CD1c-positive myeloid dendritic cell (primary cell): ENCODE measurements around the gene CAPG.
"Not testable (repeated sequence)": the region's sequence is repeated elsewhere in the genome, so short reads cannot be mapped to it uniquely, and the experiment has no call there.

Experiments used
- DNase-seq: peaks from one replicate; pipeline ENCODE4 v3.0.0-alpha.2; 2016; ENCODE audit errors: extremely low spot score

The CAPG gene

DNA sequence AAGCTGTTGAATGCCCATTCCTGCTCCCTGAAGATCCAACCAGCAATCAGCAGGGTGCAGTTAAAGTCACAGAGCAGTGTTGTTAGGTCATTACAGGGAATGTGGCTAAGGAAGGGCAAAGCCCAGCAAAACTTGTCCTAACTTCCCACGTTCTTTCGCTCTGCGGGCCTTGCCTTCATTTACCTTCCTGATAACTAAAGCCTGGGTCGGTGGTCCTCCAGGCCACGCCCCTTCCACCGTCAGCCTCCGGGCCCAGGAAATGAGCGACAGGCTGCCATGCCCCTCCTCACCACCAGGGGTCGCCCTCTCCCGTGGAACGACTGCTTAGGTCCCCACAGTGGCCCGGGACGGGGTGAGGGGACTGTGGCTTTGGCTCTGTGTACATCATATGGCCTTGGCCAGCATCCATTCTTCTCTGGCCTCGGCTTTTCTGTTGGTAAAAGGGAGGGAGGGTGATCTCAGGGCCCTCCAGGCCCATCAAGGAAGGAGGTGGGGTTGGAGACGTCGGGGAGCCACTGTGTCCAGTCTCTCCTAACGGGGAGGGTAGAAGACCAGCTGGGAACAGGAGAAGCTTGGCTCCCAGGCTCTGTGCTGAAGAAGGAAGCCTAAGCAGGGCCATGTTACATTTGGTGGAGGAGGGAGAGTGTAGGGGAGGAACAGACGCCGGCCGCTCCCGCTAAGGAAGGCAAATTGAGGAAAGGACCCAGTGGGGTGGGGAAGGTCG is 10.5 kb upstream of the CAPG start:
- DNase-seq, result peak; percentile 91

DNA sequence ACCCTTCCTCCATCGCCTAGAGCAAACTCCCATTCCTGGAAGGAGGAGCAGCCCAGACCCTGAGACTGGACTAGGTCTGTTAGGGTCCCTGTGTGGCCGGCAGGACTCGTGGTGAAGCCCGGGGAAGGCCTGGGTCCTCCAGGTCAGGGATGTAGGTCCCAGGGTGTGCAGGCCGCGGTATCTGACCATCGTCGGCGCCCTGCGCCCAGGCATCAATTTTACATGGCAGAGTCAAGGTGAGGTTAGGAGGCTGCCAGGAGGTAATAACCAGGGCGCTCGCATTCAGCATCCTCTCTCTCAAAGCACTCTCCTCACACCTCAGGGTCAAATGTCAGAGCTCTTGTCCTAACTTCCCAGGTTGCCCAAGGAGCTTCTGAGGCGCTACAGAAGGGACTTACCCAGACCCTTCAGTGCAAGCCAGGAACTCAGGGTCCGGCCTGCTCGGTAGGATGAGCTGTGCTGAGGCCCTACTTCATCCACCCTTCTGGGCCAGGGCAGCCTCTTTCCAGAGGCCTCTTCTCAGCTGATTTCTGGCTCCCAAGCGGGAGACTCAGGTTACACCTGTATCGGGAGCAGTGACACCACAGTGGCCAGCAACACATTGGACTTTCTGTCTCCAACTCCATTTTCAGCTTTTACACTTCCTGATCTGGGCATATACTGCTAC is 9.0 kb upstream of the CAPG start:
- DNase-seq, result no peak

DNA sequence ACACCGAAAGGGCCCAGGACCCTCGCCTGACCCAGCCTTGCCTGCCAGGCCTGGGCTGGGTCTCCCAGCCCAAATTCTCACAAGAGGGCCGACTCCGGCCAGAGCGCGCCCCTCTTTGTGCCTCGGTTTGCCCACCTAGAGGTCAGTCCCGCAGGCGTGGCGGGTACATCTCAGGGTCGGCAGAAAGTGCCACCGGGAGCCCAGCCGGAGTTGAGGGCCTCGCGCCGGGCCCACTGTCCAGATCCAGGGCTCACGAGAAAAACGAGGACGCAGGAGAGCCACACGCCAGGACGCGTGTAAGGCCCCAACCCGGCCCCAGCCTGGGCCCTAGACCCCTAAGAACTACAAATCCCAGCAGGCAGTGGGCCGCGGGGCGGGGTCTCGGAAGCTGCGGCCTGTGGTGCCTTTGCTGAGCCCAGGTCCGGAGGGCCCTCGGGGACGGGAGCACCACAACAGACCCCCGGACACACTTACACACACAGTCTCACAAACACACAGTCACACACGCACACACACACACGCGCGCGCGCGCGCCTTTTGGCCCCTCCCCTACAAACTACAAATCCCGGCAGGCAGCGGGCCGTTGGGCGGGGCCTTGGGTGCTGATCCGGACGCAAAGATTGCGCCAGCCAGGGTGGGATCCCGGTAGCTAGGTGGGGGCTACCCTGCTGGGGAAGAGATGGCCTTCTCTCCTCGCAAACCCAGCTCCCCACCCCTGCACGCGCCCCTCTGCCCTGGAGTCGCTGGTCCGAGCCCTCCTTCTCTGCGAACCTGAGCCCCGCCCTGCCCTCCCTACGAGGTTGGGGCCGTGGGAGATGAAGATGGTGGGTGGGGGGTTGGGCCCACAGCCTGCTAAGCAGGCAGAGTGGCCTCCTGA is 8.2 kb upstream of the CAPG start, which contains the start of gene SH2D6:
TSS of gene SH2D6 (plus strand) at position 583 of the 877 bp plus-strand sequence. CDS start 10,752 bp downstream, outside the sequence.
- peak; percentile 84 for DNase-seq

DNA sequence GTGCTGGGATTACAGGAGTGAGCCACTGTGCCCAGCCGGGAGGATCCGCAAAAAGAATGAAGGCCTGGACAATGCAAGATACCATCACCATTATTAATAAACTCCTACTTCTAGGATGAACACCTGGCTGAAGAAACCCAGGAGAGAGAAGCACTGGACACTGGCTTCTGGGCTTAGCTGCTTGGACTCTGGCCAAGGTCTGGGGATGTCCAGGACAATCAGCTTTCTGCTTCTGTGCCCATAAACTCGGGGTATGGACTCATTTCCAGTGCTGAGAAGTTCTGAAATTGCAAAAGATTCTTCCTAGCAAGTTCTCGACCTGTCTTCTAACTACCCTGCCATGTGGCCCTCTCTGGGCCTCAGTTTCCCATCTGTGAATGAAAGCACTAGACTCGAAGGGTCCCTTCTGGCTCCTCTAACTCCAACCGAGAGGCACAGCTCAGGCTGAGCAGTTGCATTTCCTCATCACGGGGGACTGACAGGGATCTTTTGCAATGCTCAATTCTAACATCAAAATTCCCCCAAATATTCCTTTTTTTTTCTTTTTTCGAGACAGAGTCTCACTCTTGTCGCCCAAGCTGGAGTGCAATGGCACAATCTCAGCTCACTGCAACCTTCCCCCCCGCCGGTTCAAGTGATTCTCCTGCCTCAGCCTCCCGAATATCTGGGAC is 5.9 kb upstream of the CAPG start:
- DNase-seq, result peak; percentile 72

DNA sequence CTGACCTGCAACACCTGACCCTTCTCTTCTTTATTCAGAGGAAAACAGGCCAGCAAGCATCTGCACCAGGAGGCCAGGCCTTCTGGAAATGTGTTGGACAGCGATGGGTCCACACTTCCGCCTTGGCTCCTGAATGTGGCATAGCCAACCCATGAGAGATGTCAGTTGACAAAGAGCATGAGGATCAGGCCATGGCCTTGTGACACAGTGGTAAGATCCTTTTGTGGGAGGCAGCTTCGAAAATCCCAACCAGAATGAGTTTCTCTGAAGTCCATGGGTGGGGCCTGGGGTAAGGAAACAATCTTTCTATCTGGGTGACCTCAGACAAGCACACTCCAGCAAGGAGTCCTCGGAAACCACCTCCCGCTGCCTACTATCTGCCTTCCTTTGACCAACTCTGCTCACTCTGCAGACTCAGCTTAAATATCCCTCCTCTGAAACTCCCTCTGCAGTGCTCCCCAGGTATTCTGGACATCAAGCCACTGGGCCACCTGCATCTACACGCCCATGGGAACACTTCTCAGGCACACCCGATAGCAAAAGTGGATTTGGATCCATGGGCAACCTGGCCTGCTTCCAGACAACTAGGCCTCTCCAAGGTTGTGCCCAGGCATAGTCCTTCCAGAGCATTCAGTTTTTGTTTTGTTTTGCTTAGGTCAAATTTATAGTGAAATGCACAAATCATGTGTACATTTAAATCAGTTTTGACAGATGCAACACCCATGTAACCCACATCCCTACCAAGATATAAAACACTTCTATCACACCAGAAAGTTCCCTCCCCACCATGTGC is 4.8 kb upstream of the CAPG start:
- DNase-seq, result peak; percentile 88

DNA sequence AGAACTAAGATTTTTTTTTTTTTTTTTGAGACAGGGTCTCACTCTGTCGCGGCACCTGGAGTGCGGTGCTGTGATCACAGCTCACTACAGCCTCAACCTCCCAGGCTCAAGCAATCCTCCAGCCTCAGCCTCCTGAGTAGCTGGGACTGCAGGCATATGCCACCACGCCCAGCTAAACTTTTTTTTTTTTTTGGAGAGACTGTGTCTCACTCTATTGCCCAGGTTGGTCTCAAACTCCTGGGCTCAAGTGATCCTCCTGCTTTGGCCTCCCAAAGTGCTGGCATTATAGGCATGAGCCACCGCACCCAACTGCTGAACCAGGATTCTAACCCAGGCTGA is 4.2 kb upstream of the CAPG start:
- not testable (repeated sequence) for DNase-seq

DNA sequence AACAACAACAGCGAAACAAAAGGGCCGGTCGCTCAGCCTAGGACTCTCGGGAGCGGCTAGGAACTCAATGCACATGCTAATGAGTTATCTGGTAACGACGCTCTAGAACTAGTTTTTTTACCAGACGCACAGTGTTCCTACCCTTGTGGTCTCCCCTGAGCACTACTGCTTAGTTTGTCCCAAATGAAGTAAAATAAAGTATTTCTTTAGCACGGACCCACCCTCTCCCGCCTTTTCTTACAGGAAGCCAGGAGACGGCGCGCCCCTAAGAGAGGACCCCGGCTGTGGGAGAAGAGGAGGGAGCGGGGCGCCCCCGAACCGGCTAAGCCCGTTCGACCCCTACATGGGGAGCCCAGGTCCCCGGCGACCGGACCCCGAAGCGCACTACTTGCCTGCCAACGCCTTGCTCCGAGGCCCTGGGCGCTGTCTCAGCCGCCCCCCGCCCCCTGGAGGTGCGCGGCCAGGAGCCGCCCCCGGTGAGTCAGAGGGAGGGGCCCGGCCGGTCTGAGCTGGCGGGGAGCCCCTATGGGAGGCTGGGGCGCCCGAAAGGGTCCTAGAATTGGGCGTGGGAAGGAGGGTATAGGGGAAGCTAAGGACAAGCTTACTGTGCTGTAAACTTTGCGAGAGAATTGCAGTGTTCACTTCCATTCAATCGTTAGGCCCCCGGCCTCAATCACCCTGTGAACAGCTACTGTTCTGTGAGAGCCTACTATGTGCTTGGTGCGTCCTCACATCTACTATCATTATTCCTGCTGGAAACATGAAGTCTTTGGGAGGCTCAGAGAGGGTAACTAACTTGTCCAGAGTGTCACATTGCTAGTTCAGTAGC is 3.6 kb upstream of the CAPG start:
- DNase-seq, result peak; percentile 77

DNA sequence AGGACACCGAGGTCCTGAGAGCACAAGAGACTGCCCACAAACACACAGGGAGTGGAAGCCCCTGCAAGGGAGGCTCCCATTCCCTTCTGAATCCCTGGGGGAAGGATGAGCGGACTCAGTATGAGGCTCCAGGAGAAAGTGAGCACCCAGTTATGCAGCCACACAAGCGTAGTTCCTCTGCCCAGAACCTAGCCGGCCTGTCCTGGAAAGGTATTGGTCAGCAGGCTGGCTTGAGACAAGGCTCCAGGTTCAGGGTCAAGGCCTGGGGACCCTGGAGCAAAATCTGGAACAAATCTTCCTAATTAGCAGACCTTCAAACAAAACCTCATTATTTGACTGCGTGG is 1.2 kb upstream of the CAPG start:
- DNase-seq, result no peak

DNA sequence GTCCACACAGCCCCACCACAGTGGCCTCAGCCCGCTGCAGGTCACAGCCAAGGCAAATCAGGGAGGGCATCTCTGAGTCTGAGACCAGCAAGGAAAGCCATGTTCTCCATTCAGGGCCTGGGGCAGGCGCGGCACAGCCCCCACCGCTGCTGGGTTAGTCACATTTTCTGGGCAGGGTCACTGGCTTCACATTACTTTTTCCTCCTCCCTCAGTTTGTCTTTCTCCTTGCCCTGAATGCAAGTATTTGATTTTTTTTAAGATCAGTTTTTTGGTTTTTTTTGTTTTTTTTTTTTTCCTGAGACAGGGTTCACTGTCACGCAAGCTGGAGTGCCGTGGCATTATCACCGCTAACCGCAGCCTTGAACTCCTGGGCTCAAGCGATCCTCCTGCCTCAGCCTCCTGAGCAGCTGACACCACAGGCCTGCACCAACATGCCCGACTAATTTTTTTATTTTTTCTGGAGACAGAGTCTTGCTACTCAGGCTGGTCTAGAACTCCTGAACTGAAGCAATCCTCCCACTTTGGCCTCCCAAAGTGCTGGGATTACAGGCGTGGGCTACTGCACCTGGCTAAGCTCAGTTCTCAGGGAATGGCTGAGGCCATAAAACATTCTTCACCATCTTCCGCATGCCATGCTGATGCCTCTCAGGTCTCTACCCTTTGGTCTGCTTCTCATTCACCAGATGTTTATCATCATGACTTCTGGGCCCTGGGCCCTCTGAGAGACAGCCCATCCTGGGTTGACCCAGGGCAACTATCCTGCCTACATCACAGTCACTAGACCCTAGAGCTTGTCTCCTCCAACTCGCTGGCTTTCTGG is 628 bp upstream of the CAPG start:
- DNase-seq, result no peak

DNA sequence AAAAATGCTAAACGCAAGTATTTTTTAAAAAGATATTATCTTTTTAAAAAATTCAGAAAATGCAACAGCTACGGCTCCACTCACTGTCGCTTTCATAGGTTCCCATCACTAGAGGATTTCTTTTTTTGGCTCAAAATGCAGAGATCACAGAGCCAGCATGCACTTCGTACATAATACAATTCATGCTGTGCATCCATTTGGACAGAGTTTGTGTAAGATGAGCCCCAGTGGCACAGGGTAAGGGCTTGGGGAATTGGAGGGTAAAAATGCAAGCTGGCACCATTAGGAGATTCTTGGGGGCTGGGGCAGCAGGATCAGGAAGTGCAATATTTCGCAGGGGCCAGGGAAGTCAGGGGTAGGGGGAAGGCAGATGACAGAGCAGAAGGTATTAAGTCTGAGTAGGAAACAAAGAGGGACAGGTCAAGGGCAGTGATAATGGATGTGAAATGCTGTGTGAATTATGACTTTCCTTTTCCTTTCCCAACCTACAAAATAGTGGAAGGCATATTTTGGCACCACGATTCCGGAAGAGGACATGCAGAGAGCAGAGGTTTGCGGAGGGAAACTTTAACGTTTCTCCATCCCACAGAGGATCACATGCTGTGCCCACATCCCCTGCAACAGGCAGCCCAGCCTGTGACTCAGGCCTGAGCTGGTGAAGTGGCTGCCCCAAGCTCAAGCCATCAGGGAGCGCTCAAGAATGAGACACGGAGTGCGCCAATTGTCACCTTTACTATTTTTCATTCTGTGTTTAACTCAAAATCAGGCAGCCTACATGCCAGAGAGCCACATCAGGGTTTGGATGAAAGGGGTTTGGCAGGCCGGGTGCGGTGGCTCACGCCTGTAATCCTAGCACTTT is 4.7 kb downstream of the CAPG start:
- DNase-seq, result peak; percentile 89

DNA sequence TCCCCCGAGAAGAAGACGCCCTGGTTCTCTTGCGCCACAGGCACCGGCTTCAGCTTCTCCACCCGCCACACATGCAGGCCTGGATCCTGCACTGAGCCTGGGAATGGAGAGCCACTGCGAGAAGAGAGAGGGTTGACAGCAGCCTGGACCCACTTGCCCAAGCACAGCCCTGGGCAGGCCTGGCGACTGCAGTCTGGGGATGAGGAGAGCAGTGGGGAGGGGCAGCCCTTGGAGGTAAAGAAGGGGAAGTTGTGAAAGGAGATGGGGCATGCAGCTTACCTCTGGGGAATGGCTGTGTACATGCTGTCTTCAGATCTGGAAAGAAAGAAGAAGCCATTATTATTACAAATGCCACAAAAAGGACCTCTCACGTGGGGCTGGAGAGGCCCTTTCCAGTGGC is 8.3 kb downstream of the CAPG start:
- no peak for DNase-seq

DNA sequence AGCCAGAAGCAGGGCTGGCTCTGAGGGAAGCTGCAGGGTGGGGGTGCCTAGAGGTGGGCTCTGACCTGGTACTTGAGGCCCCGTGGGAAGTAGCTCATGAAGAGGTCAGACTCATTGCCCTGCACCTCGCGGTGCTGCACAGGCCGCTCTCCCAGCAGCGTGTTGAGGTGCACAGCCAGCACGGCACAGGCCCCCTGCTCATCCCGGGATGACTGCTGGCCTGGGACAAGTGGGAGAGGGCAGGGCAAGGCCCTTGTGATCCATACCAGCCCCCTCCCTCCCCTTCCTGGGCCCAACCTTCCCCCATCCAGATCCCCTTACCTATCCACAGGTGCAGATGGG is 8.7 kb downstream of the CAPG start:
- no peak for DNase-seq

DNA sequence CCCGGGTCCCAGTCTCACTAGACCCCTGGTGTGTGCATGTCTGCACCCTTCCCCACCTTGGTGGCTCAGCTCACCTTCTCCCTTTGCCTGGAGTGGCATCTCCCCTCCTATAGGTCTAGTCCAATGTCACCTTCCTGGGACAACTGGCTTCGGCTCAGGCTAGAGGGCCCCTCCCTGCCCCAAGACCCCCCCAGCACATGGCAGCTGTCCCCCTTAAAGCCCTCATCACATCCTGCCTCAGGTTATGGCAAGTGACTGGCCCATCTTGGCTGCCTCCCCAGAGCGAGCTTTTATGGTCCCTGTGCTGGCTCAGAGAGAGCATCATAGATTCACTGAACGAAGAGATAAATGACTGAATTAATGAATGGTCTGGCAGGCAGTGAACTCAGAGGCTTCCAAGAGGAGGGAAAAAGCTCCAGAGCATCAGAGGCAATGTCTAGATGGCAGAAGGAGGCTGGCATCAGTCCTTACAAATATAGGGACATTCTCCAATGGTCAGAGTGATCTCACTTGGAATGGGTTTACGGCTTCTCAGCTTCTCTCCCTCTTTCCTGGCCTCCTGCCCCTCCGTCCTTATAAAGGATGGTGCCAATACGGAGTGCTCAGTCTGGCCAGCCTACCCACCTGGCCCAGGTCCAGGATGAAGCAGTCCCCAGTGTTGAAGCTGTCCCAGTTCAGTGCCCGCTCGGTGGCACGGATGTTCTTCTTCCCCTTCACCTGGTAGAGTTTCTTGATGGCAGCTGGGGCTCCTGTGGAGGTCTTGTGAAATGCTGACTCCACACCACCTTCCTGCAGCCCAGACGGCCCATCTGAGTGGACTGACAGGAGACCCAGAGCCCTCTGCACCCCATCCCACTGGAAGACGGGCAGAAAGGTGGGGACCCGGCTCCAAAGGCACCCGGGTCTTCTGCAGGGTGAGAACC is 9.4 kb downstream of the CAPG start:
- no peak for DNase-seq

DNA sequence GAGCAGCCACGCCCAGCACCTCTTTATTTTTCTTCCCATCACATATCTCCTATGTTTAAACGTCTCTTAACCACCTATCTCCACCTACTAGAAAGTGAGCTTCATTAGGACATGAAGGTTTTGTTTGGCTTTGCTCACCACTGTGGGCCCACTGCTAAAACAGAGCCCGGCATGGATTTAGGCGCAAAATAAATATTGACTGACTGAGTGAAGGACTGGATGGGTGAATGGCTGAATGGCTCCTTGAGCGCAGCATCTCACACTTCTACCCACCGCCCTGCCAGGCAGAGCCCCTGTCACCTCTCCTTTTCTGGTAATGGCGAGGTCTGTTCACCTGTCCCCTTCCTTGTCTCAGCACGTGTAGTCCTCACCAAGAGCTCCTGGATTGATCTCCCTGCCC is 10.1 kb downstream of the CAPG start:
- DNase-seq, result no peak

DNA sequence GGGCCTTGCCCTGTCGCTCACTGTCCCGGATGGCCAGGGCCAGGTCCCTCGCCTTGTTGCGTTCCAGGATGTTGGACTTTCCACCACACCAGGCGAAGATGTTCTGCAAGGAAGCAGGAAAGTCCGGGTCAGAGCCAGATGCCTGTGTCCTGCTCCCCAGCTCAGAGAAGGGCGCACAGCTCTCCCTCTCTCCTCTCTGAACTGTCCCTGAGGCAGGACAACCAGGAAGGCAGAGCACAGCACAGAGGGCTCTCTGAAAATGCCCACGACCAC is 11.0 kb downstream of the CAPG start:
- DNase-seq, result no peak

DNA sequence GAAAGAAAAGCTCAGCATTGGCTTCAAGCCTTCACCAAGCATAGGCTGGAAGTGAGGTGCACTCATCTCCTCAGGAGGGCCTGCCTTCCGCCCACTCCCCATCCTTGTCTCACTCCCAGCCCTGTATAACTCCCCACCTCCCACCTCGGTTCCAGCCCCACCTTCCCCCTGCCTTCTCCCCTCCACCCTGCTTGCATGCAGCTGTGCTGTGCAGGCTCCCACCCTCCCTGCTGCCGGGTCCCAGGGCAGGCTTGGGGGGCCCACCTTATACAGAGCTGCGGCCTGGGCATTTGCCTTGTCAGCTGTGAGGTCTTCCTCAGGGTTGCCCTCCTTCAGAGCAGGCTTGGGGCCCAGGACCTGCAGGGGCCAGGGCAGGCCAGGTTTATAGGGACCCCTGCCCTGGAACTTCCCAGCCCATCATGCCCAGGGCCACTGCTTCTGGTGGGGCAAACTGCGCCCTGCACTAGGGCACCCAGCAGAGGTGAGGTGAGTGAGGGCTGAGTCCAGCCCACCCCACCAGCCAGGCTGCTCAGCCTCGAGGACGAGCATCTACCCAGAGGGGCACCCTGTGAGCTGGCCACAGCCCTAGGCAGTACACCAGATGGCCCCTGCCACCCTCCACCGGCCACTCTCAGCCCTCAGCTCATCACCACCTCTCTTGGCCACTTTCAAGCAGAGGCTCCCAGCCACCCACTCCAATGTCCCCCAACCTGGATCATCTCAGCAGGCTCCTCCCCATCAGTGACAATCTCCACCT is 11.6 kb downstream of the CAPG start:
- no peak for DNase-seq

DNA sequence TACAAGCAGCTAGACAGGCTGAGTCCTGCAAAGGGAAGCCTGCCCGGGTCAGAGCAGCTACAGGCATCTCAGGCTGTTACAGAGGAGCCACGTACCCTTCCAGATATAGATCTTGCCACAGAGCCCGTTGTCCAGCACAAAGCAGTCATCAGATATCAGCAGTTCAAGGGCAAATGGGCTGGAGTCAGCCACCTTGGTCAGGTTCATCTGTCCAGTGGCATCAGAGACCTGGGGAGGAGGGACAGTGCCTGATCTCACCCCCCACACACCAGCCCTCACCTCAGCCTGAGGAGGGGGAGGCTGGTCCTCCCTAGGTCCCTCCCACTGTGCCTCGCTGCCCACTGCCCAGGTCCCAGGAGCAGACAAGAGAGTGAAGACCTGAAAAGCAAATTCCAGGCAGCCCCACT is 12.2 kb downstream of the CAPG start:
- DNase-seq, result no peak
